ENCODE measurements around the gene TMOD2.
A peak's percentile ranks its signal among the peaks of the same experiment; 100 is the strongest.

Gene TMOD2

GRCh38 chr15:51750792-51751696 is at the start of gene TMOD2:
Gene TMOD2, plus strand, starts transcription at chr15:51751597. Its CDS starts 14,845 bp downstream, at chr15:51766442.
- DNase-seq (ENCODE audit: low read depth): peak; percentile 33

- DNase-seq (ENCODE audit: low read depth): no peak
These were observed 48.7 kb upstream of the TMOD2 start for GRCh38 chr15:51702710-51703109.

GRCh38 chr15:51706291-51706690 is 45.1 kb upstream of the TMOD2 start:
- no peak for DNase-seq (ENCODE audit: low read depth)

- no peak for DNase-seq (ENCODE audit: low read depth)
These were observed 44.3 kb upstream of the TMOD2 start for GRCh38 chr15:51706926-51707608.

- DNase-seq (ENCODE audit: low read depth): no peak
These were observed 43.4 kb upstream of the TMOD2 start for GRCh38 chr15:51708013-51708412.

GRCh38 chr15:51709031-51709430 is 42.4 kb upstream of the TMOD2 start:
- no peak for DNase-seq (ENCODE audit: low read depth)

GRCh38 chr15:51714162-51714561 is 37.2 kb upstream of the TMOD2 start:
- DNase-seq (ENCODE audit: low read depth): no peak

- no peak for DNase-seq (ENCODE audit: low read depth)
These were observed 36.5 kb upstream of the TMOD2 start for GRCh38 chr15:51714911-51715310.

- DNase-seq (ENCODE audit: low read depth): no peak
These were observed 33.2 kb upstream of the TMOD2 start for GRCh38 chr15:51718219-51718618.

- no peak for DNase-seq (ENCODE audit: low read depth)
These were observed 32.7 kb upstream of the TMOD2 start for GRCh38 chr15:51718746-51719145.

- DNase-seq (ENCODE audit: low read depth): no peak
These were observed 31.0 kb upstream of the TMOD2 start for GRCh38 chr15:51720201-51720995.

- no peak for DNase-seq (ENCODE audit: low read depth)
These were observed 30.0 kb upstream of the TMOD2 start for GRCh38 chr15:51721199-51721960.

GRCh38 chr15:51724199-51724598 is 27.2 kb upstream of the TMOD2 start:
- DNase-seq (ENCODE audit: low read depth): no peak

GRCh38 chr15:51724673-51725072 is 26.7 kb upstream of the TMOD2 start:
- no peak for DNase-seq (ENCODE audit: low read depth)

GRCh38 chr15:51726302-51727073 is 24.9 kb upstream of the TMOD2 start:
- DNase-seq (ENCODE audit: low read depth): no peak

GRCh38 chr15:51727141-51727897 is 24.1 kb upstream of the TMOD2 start:
- DNase-seq (ENCODE audit: low read depth): no peak

- DNase-seq (ENCODE audit: low read depth): no peak
These were observed 19.7 kb upstream of the TMOD2 start for GRCh38 chr15:51731549-51732267.

GRCh38 chr15:51732646-51733045 is 18.8 kb upstream of the TMOD2 start:
- DNase-seq (ENCODE audit: low read depth): no peak

GRCh38 chr15:51735228-51736010 is 16.0 kb upstream of the TMOD2 start:
- no peak for DNase-seq (ENCODE audit: low read depth)

All from stimulated activated CD8-positive, alpha-beta memory T cell treated with anti-CD3 and anti-CD28 coated beads, Interleukin-4, amount 100 ng/mL, for 24 hours (primary cell).